HepG2 (cell line): ENCODE measurements around the gene KAZALD1. TPM values are rescaled to one million over a fixed set of nuclear protein-coding genes. Genes with fewer than 3 reads are reported as not detected.

ENCODE experiments used
- ARNT2 ChIP-seq: sonication (generic); formaldehyde crosslinking; IDR thresholded peaks from 2 replicates; pipeline ENCODE4 v1.8.0; 2022; ENCODE audit warnings: mild to moderate bottlenecking, low read depth, missing genetic modification reagents, moderate library complexity
- KDM6A ChIP-seq: IDR thresholded peaks from 2 replicates; pipeline ENCODE4 v1.6.1; 2016; ENCODE audit warnings: low read depth
- MAZ ChIP-seq, 2 experiments: sonication (generic) in 1 of 2; formaldehyde crosslinking in 1 of 2; IDR thresholded peaks; 2 replicates each; pipeline versions ENCODE4 v1.5.0 to v1.6.1; 2012 to 2020; ENCODE audit warnings: low read depth in 2 of 2, mild to moderate bottlenecking in 2 of 2, borderline replicate concordance in 1 of 2, improper control_type of control experiment in 1 of 2, low read length in 1 of 2, missing genetic modification reagents in 1 of 2, moderate library complexity in 1 of 2
- NCOA2 ChIP-seq: sonication (generic); formaldehyde crosslinking; IDR thresholded peaks from 2 replicates; pipeline ENCODE4 v1.8.0; 2022; ENCODE audit warnings: inconsistent platforms
- PATZ1 ChIP-seq: sonication (generic); formaldehyde crosslinking; IDR thresholded peaks from 2 replicates; pipeline ENCODE4 v1.4.0; 2020; ENCODE audit warnings: missing genetic modification reagents
- PHF8 ChIP-seq: sonication (generic); formaldehyde crosslinking; IDR thresholded peaks from 2 replicates; pipeline ENCODE4 v1.5.0; 2020; ENCODE audit warnings: missing genetic modification reagents
- POLR2G ChIP-seq: fragments of 200-400 bp; formaldehyde crosslinking; IDR thresholded peaks from 2 replicates; pipeline ENCODE4 v1.6.1; 2018; ENCODE audit warnings: mild to moderate bottlenecking, low read depth, low read length, moderate library complexity
- RFX3 ChIP-seq: IDR thresholded peaks from 2 replicates; pipeline ENCODE4 v1.6.1; 2016; ENCODE audit warnings: missing biosample characterization, missing genetic modification reagents
- SMAD9 ChIP-seq: sonication (generic); formaldehyde crosslinking; IDR thresholded peaks from 2 replicates; pipeline ENCODE4 v1.5.1; 2020; ENCODE audit warnings: mild to moderate bottlenecking, missing genetic modification reagents
- TGIF2 ChIP-seq: IDR thresholded peaks from 2 replicates; pipeline ENCODE4 v1.6.1; 2016; ENCODE audit warnings: control low read depth, missing compliant biosample characterization
- TRAFD1 ChIP-seq: sonication (generic); formaldehyde crosslinking; IDR thresholded peaks from 2 replicates; pipeline ENCODE4 v1.5.1; 2020; ENCODE audit warnings: missing genetic modification reagents, mild to moderate bottlenecking, borderline replicate concordance
- ZNF331 ChIP-seq: sonication (generic); formaldehyde crosslinking; IDR thresholded peaks from 2 replicates; pipeline ENCODE4 v1.4.0; 2020; ENCODE audit warnings: missing genetic modification reagents
- ZNF382 ChIP-seq: sonication (generic); formaldehyde crosslinking; IDR thresholded peaks from 2 replicates; pipeline ENCODE4 v1.5.0; 2020; ENCODE audit warnings: missing genetic modification reagents, mild to moderate bottlenecking, borderline replicate concordance
- ZNF552 ChIP-seq: sonication (generic); formaldehyde crosslinking; IDR thresholded peaks from 2 replicates; pipeline ENCODE4 v1.9.0; 2022; ENCODE audit warnings: missing genetic modification reagents, mild to moderate bottlenecking, borderline replicate concordance
- ZNF597 ChIP-seq: sonication (generic); formaldehyde crosslinking; IDR thresholded peaks from 2 replicates; pipeline ENCODE4 v1.5.0; 2020; ENCODE audit warnings: missing genetic modification reagents
- ZNF740 ChIP-seq: sonication (generic); formaldehyde crosslinking; IDR thresholded peaks from 2 replicates; pipeline ENCODE4 v1.4.0; 2020; ENCODE audit warnings: missing genetic modification reagents
- ZNF816 ChIP-seq: sonication (generic); formaldehyde crosslinking; IDR thresholded peaks from 2 replicates; pipeline ENCODE4 v1.8.0; 2022; ENCODE audit warnings: missing genetic modification reagents, mild to moderate bottlenecking, borderline replicate concordance
- polyA plus RNA-seq, 8 experiments: library from polyadenylated mRNA; depleted of rRNA in 3 of 8; stranded (reverse) in 7 of 8; unstranded in 1 of 8; fragments of >200 nt; fragmentation: Illumina TruSeq in 4 of 8; extraction: Trizol in 4 of 8; gene quantifications; 2 replicates each; pipeline versions ENCODE4 v1.2.1 to v1.2.3, GENCODE V29; 2011 to 2016; ENCODE audit warnings: low read depth in 4 of 8, missing spikeins in 1 of 8, mixed read lengths in 1 of 8; ENCODE audit not compliant: insufficient read depth in 1 of 8
- total RNA-seq, 5 experiments: library from RNA; depleted of rRNA; stranded (reverse); fragments of >200 nt; fragmentation: Illumina TruSeq; extraction: Trizol; gene quantifications; 2 replicates each; pipeline ENCODE4 v1.2.3, GENCODE V29; 2016; ENCODE audit warnings: low read depth in 1 of 5
- TF ChIP-seq, protein P1 (sequence below): sonication (generic); formaldehyde crosslinking; IDR thresholded peaks from 2 replicates; pipeline ENCODE4 v1.5.0; 2020; ENCODE audit warnings: mild to moderate bottlenecking, missing genetic modification reagents
- TF ChIP-seq, protein P2 (sequence below): sonication (generic); formaldehyde crosslinking; IDR thresholded peaks from 2 replicates; pipeline ENCODE4 v1.4.0; 2020; ENCODE audit warnings: missing genetic modification reagents, mild to moderate bottlenecking, borderline replicate concordance

Gene KAZALD1
- total and polyA plus RNA-seq, 2 of the 13 experiments (the other 11 are each of a cell fraction or from before 2014, with no cell fraction given), result 16.7 to 27.7 TPM

- TF ChIP-seq, protein P1, sequence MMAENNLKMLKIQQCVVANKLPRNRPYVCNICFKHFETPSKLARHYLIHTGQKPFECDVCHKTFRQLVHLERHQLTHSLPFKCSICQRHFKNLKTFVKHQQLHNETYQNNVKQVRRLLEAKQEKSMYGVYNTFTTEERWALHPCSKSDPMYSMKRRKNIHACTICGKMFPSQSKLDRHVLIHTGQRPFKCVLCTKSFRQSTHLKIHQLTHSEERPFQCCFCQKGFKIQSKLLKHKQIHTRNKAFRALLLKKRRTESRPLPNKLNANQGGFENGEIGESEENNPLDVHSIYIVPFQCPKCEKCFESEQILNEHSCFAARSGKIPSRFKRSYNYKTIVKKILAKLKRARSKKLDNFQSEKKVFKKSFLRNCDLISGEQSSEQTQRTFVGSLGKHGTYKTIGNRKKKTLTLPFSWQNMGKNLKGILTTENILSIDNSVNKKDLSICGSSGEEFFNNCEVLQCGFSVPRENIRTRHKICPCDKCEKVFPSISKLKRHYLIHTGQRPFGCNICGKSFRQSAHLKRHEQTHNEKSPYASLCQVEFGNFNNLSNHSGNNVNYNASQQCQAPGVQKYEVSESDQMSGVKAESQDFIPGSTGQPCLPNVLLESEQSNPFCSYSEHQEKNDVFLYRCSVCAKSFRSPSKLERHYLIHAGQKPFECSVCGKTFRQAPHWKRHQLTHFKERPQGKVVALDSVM (CRISPR knock-in tag), result no peak
- TF ChIP-seq PHF8 (peak; percentile 38; the same call in 1 of the 2 replicates), ZNF816 (CRISPR knock-in tag) (no peak), MAZ (IDR thresholded peaks at IDR 0.05; ENCODE audit: borderline replicate concordance, low read depth, low read length) (no peak), MAZ (CRISPR knock-in tag; IDR thresholded peaks at IDR 0.05; ENCODE audit: low read depth) (peak; percentile 17; the same call in 1 of the 2 replicates), ZNF382 (no peak), TRAFD1 (CRISPR knock-in tag) (no peak), KDM6A (CRISPR knock-in tag) (no peak), POLR2G (peak; percentile 33; the same call in 1 of the 2 replicates), ZNF552 (CRISPR knock-in tag) (0 out of 2 replicates have a peak, but pooled peaks have one; percentile 35), RFX3 (peak; percentile 54; the same call in 1 of the 2 replicates), ZNF331 (CRISPR knock-in tag) (no peak; the same call in 1 of the 2 replicates), NCOA2 (CRISPR knock-in tag) (no peak), PATZ1 (CRISPR knock-in tag) (no peak; the same call in none of the 2 replicates), ARNT2 (CRISPR knock-in tag) (no peak), ZNF740 (no peak), SMAD9 (CRISPR knock-in tag) (0 out of 2 replicates have a peak, but pooled peaks have one; percentile 14), ZNF597 (CRISPR knock-in tag) (no peak), TGIF2 (no peak)
- TF ChIP-seq, protein P2, sequence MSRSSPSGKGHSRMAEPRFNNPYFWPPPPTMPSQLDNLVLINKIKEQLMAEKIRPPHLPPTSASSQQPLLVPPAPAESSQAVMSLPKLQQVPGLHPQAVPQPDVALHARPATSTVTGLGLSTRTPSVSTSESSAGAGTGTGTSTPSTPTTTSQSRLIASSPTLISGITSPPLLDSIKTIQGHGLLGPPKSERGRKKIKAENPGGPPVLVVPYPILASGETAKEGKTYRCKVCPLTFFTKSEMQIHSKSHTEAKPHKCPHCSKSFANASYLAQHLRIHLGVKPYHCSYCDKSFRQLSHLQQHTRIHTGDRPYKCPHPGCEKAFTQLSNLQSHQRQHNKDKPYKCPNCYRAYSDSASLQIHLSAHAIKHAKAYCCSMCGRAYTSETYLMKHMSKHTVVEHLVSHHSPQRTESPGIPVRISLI (CRISPR knock-in tag), result no peak
Observed at GRCh38 chr10:101031796-101032636, 29.8 kb upstream of the KAZALD1 start (continued).
